ENCODE measurements around the gene FAM83B.
"Not testable (repeated sequence)": the region's sequence is repeated elsewhere in the genome, so short reads cannot be mapped to it uniquely, and the experiment has no call there.

The FAM83B gene

GRCh38 chr6:54846243-54846856 is at the start of gene FAM83B:
TSS of gene FAM83B (plus strand) at chr6:54846771. CDS start at chr6:54870247, 23,476 bp downstream.
- no peaks in the 10 kb centered on the region for H3K4me1 ChIP-seq (ENCODE audit: control insufficient read depth, low read length)
- no peaks in the 10 kb centered on the region for H4K20me1 ChIP-seq (ENCODE audit: control insufficient read depth, insufficient read depth, low read depth, low read length)
- H3K27ac ChIP-seq (ENCODE audit: low read depth, low read length), result no peak within 1 kb of the TSS
- no peaks in the 10 kb centered on the region for H3K79me2 ChIP-seq (ENCODE audit: control insufficient read depth, low read length)
- no peaks in the 10 kb centered on the region for H3F3A ChIP-seq (ENCODE audit: control insufficient read depth, insufficient read depth)
- H3K36me3 ChIP-seq (ENCODE audit: control insufficient read depth, low read length), result no peaks in the 10 kb centered on the region
- no peaks in the 10 kb centered on the region for H3K9me3 ChIP-seq (ENCODE audit: control insufficient read depth, insufficient read depth, low read length)
- H3K9me2 ChIP-seq (replicated peaks; ENCODE audit: control insufficient read depth, low read length), result no peaks in the 10 kb centered on the region
- no peaks in the 10 kb centered on the region for H3K27me3 ChIP-seq (ENCODE audit: control insufficient read depth, low read length)
- H3K4me3 ChIP-seq (ENCODE audit: low read length), result no peak within 1 kb of the TSS
- no peak for TF ChIP-seq CTCF (IDR thresholded peaks at IDR 0.05; ENCODE audit: low read depth, low read length, poor library complexity, severe bottlenecking)
- TF ChIP-seq EZH2phosphoT487 (IDR thresholded peaks at IDR 0.05; ENCODE audit: borderline replicate concordance, low read length), result no peak
- H3K4me2 ChIP-seq (ENCODE audit: low read length), result no peak within 1 kb of the TSS

GRCh38 chr6:54796918-54797317 is 49.7 kb upstream of the FAM83B start:
- not testable (repeated sequence) for H3K4me3 ChIP-seq (ENCODE audit: low read length); H3K36me3 ChIP-seq (ENCODE audit: control insufficient read depth, low read length); H3K4me1 ChIP-seq (ENCODE audit: control insufficient read depth, low read length); H4K20me1 ChIP-seq (ENCODE audit: control insufficient read depth, insufficient read depth, low read depth, low read length); H3F3A ChIP-seq (ENCODE audit: control insufficient read depth, insufficient read depth); H3K9me3 ChIP-seq (ENCODE audit: control insufficient read depth, insufficient read depth, low read length); H3K27me3 ChIP-seq (ENCODE audit: control insufficient read depth, low read length); H3K27ac ChIP-seq (ENCODE audit: low read depth, low read length); H3K9me2 ChIP-seq (replicated peaks; ENCODE audit: control insufficient read depth, low read length); H3K4me2 ChIP-seq (ENCODE audit: low read length); H3K79me2 ChIP-seq (ENCODE audit: control insufficient read depth, low read length)

- no peaks in the 10 kb centered on the region for H4K20me1 ChIP-seq (ENCODE audit: control insufficient read depth, insufficient read depth, low read depth, low read length)
- no peaks in the 10 kb centered on the region for H3K4me1 ChIP-seq (ENCODE audit: control insufficient read depth, low read length)
- no peaks in the 10 kb centered on the region for H3K9me3 ChIP-seq (ENCODE audit: control insufficient read depth, insufficient read depth, low read length)
- no peaks in the 10 kb centered on the region for H3K9me2 ChIP-seq (replicated peaks; ENCODE audit: control insufficient read depth, low read length)
- no peaks in the 10 kb centered on the region for H3F3A ChIP-seq (ENCODE audit: control insufficient read depth, insufficient read depth)
- H3K4me3 ChIP-seq (ENCODE audit: low read length), result no peak overlapping the region
- no peaks in the 10 kb centered on the region for H3K79me2 ChIP-seq (ENCODE audit: control insufficient read depth, low read length)
- no peaks in the 10 kb centered on the region for H3K36me3 ChIP-seq (ENCODE audit: control insufficient read depth, low read length)
- no peak for TF ChIP-seq CTCF (IDR thresholded peaks at IDR 0.05; ENCODE audit: low read depth, low read length, poor library complexity, severe bottlenecking)
- no peak for TF ChIP-seq EZH2phosphoT487 (IDR thresholded peaks at IDR 0.05; ENCODE audit: borderline replicate concordance, low read length)
- no peak overlapping the region for H3K4me2 ChIP-seq (ENCODE audit: low read length)
- no peaks in the 10 kb centered on the region for H3K27me3 ChIP-seq (ENCODE audit: control insufficient read depth, low read length)
- no peak overlapping the region for H3K27ac ChIP-seq (ENCODE audit: low read depth, low read length)
Observed at GRCh38 chr6:54800050-54800600, 46.4 kb upstream of the FAM83B start.

- Histone ChIP-seq H3K4me3 (ENCODE audit: low read length) (no peak overlapping the region), H3K4me2 (ENCODE audit: low read length) (no peak overlapping the region), H3K79me2 (ENCODE audit: control insufficient read depth, low read length) (no peaks in the 10 kb centered on the region), H3K27ac (ENCODE audit: low read depth, low read length) (no peak overlapping the region), H3K9me2 (replicated peaks; ENCODE audit: control insufficient read depth, low read length) (no peaks in the 10 kb centered on the region), H3K36me3 (ENCODE audit: control insufficient read depth, low read length) (no peaks in the 10 kb centered on the region), H4K20me1 (ENCODE audit: control insufficient read depth, insufficient read depth, low read depth, low read length) (no peaks in the 10 kb centered on the region), H3F3A (ENCODE audit: control insufficient read depth, insufficient read depth) (no peaks in the 10 kb centered on the region), H3K4me1 (ENCODE audit: control insufficient read depth, low read length) (no peaks in the 10 kb centered on the region), H3K9me3 (ENCODE audit: control insufficient read depth, insufficient read depth, low read length) (no peaks in the 10 kb centered on the region), H3K27me3 (ENCODE audit: control insufficient read depth, low read length) (no peaks in the 10 kb centered on the region)
- TF ChIP-seq EZH2phosphoT487 (IDR thresholded peaks at IDR 0.05; ENCODE audit: borderline replicate concordance, low read length) (no peak), CTCF (IDR thresholded peaks at IDR 0.05; ENCODE audit: low read depth, low read length, poor library complexity, severe bottlenecking) (no peak)
Observed at GRCh38 chr6:54801244-54801643, 45.3 kb upstream of the FAM83B start.

Measured in DOHH2 (cell line).